Measurements from ENCODE around the gene COMMD9. TPM values are rescaled to one million over a fixed set of nuclear protein-coding genes. Genes with fewer than 3 reads are reported as not detected.

The COMMD9 gene
- total and polyA plus RNA-seq, 4 donors, result 23.6 to 37.5 (median 29.6) TPM

- ATAC-seq (ENCODE audit: low FRiP score) (no peak), DNase-seq (no peak)
- 84 to 99% methylated on average over 4 of the region's 4 CpGs for WGBS, 2 donors
- Histone ChIP-seq H3K27ac (ENCODE audit: low read depth in 1 of 2, low read length in 2 of 2) (no peak overlapping the region), H3K4me1 (ENCODE audit: control insufficient read depth in 1 of 2, insufficient read depth in 2 of 2, low read length in 2 of 2) (no peaks in the 10 kb centered on the region), H3K4me3 (ENCODE audit: low read length in 2 of 2) (no peak overlapping the region), H3K36me3 (ENCODE audit: control insufficient read depth in 1 of 2, insufficient read depth in 2 of 2, low read length in 1 of 2) (peaks cover 0 to 2% of the 10 kb centered on the region in 2 donors), H3K27me3 (ENCODE audit: control insufficient read depth in 1 of 2, insufficient read depth in 2 of 2, low read length in 1 of 2) (no peaks in the 10 kb centered on the region), H3K9me3 (ENCODE audit: control insufficient read depth, low read length) (peaks cover 1% of the 10 kb centered on the region)
- intact Hi-C loops (cut with DNase I), result no loop called here
Measured at GRCh38 chr11:36281850-36282249, 7.4 kb downstream of the COMMD9 start.

- no peak overlapping the region for H3K27ac ChIP-seq (ENCODE audit: low read depth in 1 of 2, low read length in 2 of 2)
- no peaks in the 10 kb centered on the region for H3K27me3 ChIP-seq (ENCODE audit: control insufficient read depth in 1 of 2, insufficient read depth in 2 of 2, low read length in 1 of 2)
- H3K9me3 ChIP-seq (ENCODE audit: control insufficient read depth, low read length), result peaks cover 1% of the 10 kb centered on the region
- no peak for DNase-seq
- H3K36me3 ChIP-seq (ENCODE audit: control insufficient read depth in 1 of 2, insufficient read depth in 2 of 2, low read length in 1 of 2), result peaks cover 0 to 5% of the 10 kb centered on the region in 2 donors
- WGBS, 2 donors, result 71 to 77% methylated on average over 1 of the region's 1 CpG
- no peaks in the 10 kb centered on the region for H3K4me1 ChIP-seq (ENCODE audit: control insufficient read depth in 1 of 2, insufficient read depth in 2 of 2, low read length in 2 of 2)
- no peak for ATAC-seq (ENCODE audit: low FRiP score)
- H3K4me3 ChIP-seq (ENCODE audit: low read length in 2 of 2), result no peak overlapping the region
- intact Hi-C loops (cut with DNase I), result no loop called here
Measured at GRCh38 chr11:36280531-36280930, 8.7 kb downstream of the COMMD9 start.

DNA sequence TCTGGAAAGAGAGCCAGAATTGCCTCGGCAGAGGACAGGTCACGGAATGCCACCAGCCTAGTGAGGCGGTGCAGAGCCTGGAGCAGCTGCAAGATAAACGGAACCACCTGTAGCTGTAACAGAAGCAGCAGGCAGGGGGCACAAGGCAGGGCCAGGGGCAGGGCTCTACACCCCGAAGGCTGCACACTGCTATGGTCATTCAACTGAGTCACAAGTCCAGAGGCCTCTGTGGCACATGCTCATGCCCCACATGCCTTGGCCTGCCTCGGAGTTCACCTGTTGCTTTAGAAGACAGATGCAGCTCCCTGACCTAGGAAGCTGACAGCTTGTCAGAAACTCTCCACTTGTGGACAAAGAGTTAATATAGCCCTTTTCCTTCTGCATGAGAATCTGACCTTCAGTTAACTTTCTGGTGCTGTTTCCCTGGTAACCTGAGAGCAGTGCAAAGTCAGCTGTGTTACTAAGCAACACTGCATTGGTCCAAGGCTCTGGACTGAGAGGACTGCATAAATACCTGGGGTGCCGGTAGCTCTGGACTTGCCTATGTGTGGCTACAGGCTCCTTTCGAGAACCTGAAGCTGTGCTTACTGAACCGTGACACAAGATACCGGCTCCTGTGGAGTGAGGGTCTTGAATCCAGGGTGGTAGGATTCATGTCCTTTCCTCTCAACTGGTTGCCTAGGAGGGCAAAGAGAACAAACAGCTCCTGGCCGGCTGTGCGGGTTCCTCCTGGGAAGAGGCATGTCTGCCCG lies 10.5 kb downstream of the COMMD9 start:
- intact Hi-C loops (cut with DNase I), result loop anchor here in 1 of 2 donors (10.0 kb wide), 1 partner anchor 334 kb away; the partner anchor contains the start of gene LDLRAD3
- Histone ChIP-seq H3K4me1 (ENCODE audit: control insufficient read depth in 1 of 2, insufficient read depth in 2 of 2, low read length in 2 of 2) (no peaks in the 10 kb centered on the region), H3K27me3 (ENCODE audit: control insufficient read depth in 1 of 2, insufficient read depth in 2 of 2, low read length in 1 of 2) (no peaks in the 10 kb centered on the region), H3K27ac (ENCODE audit: low read depth in 1 of 2, low read length in 2 of 2) (no peak overlapping the region), H3K4me3 (ENCODE audit: low read length in 2 of 2) (no peak overlapping the region), H3K36me3 (ENCODE audit: control insufficient read depth in 1 of 2, insufficient read depth in 2 of 2, low read length in 1 of 2) (peaks cover 2 to 13% of the 10 kb centered on the region in 2 donors), H3K9me3 (ENCODE audit: control insufficient read depth, low read length) (peaks cover 1% of the 10 kb centered on the region)
- DNase-seq (no peak), ATAC-seq (ENCODE audit: low FRiP score) (peak; percentile 19)
- 71 to 76% methylated on average over 13 of the region's 13 CpGs for WGBS, 2 donors

DNA sequence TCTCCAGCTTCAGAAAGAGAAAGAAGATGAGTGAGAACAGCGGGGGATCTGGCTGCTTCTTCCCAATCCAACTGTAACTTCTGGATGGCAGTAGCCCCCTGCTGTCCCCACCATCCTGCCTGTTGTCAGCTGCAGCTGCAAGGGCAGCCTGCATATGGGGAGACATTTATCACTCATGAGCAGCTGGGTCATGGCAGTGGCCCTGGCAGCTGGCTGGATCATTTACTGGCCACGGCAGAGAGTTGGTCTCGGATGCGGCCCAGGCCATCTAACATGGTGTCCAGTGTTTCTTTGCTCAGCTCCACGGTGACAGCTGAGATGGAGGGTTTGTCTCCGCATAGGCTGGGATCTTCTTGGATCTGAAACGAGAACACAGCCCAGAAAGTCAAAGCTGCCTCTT lies 14.8 kb downstream of the COMMD9 start:
- H3K9me3 ChIP-seq (ENCODE audit: control insufficient read depth, low read length), result peaks cover 2% of the 10 kb centered on the region
- no peak overlapping the region for H3K27ac ChIP-seq (ENCODE audit: low read depth in 1 of 2, low read length in 2 of 2)
- H3K4me1 ChIP-seq (ENCODE audit: control insufficient read depth in 1 of 2, insufficient read depth in 2 of 2, low read length in 2 of 2), result no peaks in the 10 kb centered on the region
- H3K27me3 ChIP-seq (ENCODE audit: control insufficient read depth in 1 of 2, insufficient read depth in 2 of 2, low read length in 1 of 2), result no peaks in the 10 kb centered on the region
- DNase-seq, result no peak
- peaks cover 2 to 15% of the 10 kb centered on the region in 2 donors for H3K36me3 ChIP-seq (ENCODE audit: control insufficient read depth in 1 of 2, insufficient read depth in 2 of 2, low read length in 1 of 2)
- H3K4me3 ChIP-seq (ENCODE audit: low read length in 2 of 2), result no peak overlapping the region
- WGBS, 2 donors, result 90 to 93% methylated on average over 7 of the region's 7 CpGs
- intact Hi-C loops (cut with DNase I), result loop anchor here in 1 of 2 donors (10.0 kb wide), 1 partner anchor 330 kb away; the partner anchor contains the start of gene LDLRAD3
- no peak for ATAC-seq (ENCODE audit: low FRiP score)

- Histone ChIP-seq H3K27ac (ENCODE audit: low read depth in 1 of 2, low read length in 2 of 2) (no peak overlapping the region), H3K36me3 (ENCODE audit: control insufficient read depth in 1 of 2, insufficient read depth in 2 of 2, low read length in 1 of 2) (peaks cover 2 to 15% of the 10 kb centered on the region in 2 donors), H3K4me1 (ENCODE audit: control insufficient read depth in 1 of 2, insufficient read depth in 2 of 2, low read length in 2 of 2) (no peaks in the 10 kb centered on the region), H3K27me3 (ENCODE audit: control insufficient read depth in 1 of 2, insufficient read depth in 2 of 2, low read length in 1 of 2) (no peaks in the 10 kb centered on the region), H3K4me3 (ENCODE audit: low read length in 2 of 2) (no peak overlapping the region), H3K9me3 (ENCODE audit: control insufficient read depth, low read length) (peaks cover 2% of the 10 kb centered on the region)
- intact Hi-C loops (cut with DNase I), result loop anchor here in 1 of 2 donors (10.0 kb wide), 1 partner anchor 328 kb away; the partner anchor contains the start of gene LDLRAD3
- DNase-seq (no peak), ATAC-seq (ENCODE audit: low FRiP score) (no peak)
- WGBS, 2 donors, result 76 to 85% methylated on average over 3 of the region's 3 CpGs
Measured at GRCh38 chr11:36273110-36273509, 16.1 kb downstream of the COMMD9 start.

GRCh38 chr11:36271794-36272407 lies 17.3 kb downstream of the COMMD9 start:
- H3K36me3 ChIP-seq (ENCODE audit: control insufficient read depth in 1 of 2, insufficient read depth in 2 of 2, low read length in 1 of 2), result peaks cover 2 to 15% of the 10 kb centered on the region in 2 donors
- intact Hi-C loops (cut with DNase I), result loop anchor here in 1 of 2 donors (10.0 kb wide), 1 partner anchor 327 kb away; the partner anchor contains the start of gene LDLRAD3
- WGBS, 2 donors, result 73 to 75% methylated on average over 5 of the region's 5 CpGs
- ATAC-seq (ENCODE audit: low FRiP score) (no peak), DNase-seq (no peak)
- H3K4me1 ChIP-seq (ENCODE audit: control insufficient read depth in 1 of 2, insufficient read depth in 2 of 2, low read length in 2 of 2), result no peaks in the 10 kb centered on the region
- H3K4me3 ChIP-seq (ENCODE audit: low read length in 2 of 2), result no peak overlapping the region
- no peak overlapping the region for H3K27ac ChIP-seq (ENCODE audit: low read depth in 1 of 2, low read length in 2 of 2)
- H3K9me3 ChIP-seq (ENCODE audit: control insufficient read depth, low read length), result peaks cover 2% of the 10 kb centered on the region
- H3K27me3 ChIP-seq (ENCODE audit: control insufficient read depth in 1 of 2, insufficient read depth in 2 of 2, low read length in 1 of 2), result no peaks in the 10 kb centered on the region

- Histone ChIP-seq H3K4me1 (ENCODE audit: control insufficient read depth in 1 of 2, insufficient read depth in 2 of 2, low read length in 2 of 2) (no peaks in the 10 kb centered on the region), H3K27ac (ENCODE audit: low read depth in 1 of 2, low read length in 2 of 2) (no peak overlapping the region), H3K27me3 (ENCODE audit: control insufficient read depth in 1 of 2, insufficient read depth in 2 of 2, low read length in 1 of 2) (no peaks in the 10 kb centered on the region), H3K9me3 (ENCODE audit: control insufficient read depth, low read length) (peaks cover 2% of the 10 kb centered on the region), H3K36me3 (ENCODE audit: control insufficient read depth in 1 of 2, insufficient read depth in 2 of 2, low read length in 1 of 2) (peaks cover 2 to 13% of the 10 kb centered on the region in 2 donors), H3K4me3 (ENCODE audit: low read length in 2 of 2) (no peak overlapping the region)
- 87 to 88% methylated on average over 9 of the region's 9 CpGs for WGBS, 2 donors
- no peak for DNase-seq
- intact Hi-C loops (cut with DNase I), result loop anchor here in 1 of 2 donors (10.0 kb wide), 1 partner anchor 326 kb away; the partner anchor contains the start of gene LDLRAD3
- no peak for ATAC-seq (ENCODE audit: low FRiP score)
Measured at GRCh38 chr11:36270701-36271100, 18.5 kb downstream of the COMMD9 start.

DNA sequence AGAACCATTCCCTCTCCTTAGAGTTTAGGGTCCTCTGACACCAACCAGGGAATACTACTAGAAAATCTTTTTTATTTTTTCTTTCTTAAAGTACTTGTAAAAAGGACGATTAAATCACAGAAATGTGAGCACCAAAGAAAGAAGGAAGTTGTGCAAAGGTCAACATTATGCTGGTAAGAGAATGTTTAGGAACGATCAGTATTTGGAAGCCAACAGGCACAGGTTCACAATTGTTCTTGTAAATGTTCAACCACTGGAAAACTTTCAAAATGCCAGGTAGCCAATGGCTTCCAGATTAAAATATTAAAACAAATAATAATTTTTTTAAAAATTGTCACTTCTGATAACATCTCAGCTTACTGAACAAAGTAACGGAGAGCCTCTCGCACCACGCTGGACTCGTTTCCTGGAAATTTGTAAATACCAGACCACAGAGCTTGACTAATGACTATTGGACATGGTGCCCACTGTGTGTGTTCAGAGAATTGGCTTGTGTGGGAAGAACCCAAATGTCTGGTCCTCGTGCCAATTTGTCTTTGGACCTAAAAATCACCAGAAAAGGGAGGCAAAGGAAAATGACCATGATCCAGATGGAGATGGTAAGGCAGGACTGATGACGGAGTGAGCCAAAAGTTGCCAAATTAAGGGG lies 20.8 kb downstream of the COMMD9 start:
- ATAC-seq (ENCODE audit: low FRiP score), result no peak
- WGBS, 2 donors, result 74 to 80% methylated on average over 8 of the region's 8 CpGs
- peaks cover 2% of the 10 kb centered on the region for H3K9me3 ChIP-seq (ENCODE audit: control insufficient read depth, low read length)
- intact Hi-C loops (cut with DNase I), result loop anchor here (5.0 to 10.0 kb wide), 3 partner anchors 134 to 784 kb away; no protein-coding TSS in a partner anchor
- no peak overlapping the region for H3K4me3 ChIP-seq (ENCODE audit: low read length in 2 of 2)
- H3K27me3 ChIP-seq (ENCODE audit: control insufficient read depth in 1 of 2, insufficient read depth in 2 of 2, low read length in 1 of 2), result no peaks in the 10 kb centered on the region
- H3K4me1 ChIP-seq (ENCODE audit: control insufficient read depth in 1 of 2, insufficient read depth in 2 of 2, low read length in 2 of 2), result no peaks in the 10 kb centered on the region
- H3K36me3 ChIP-seq (ENCODE audit: control insufficient read depth in 1 of 2, insufficient read depth in 2 of 2, low read length in 1 of 2), result peaks cover 0 to 4% of the 10 kb centered on the region in 2 donors
- no peak overlapping the region for H3K27ac ChIP-seq (ENCODE audit: low read depth in 1 of 2, low read length in 2 of 2)
- DNase-seq, result no peak

All from aorta (tissue), 5 donors.